ENCODE results near the gene CACNA1F.

- no peak for TF ChIP-seq POLR2AphosphoS5 (IDR thresholded peaks at IDR 0.05)
- no peak for TF ChIP-seq CTCF (IDR thresholded peaks at IDR 0.05)
- no peak for TF ChIP-seq POLR2A (IDR thresholded peaks at IDR 0.05)
Measured at GRCh38 chrX:49188468-49189076, 44.6 kb downstream of the CACNA1F start.

Data from suprapubic skin (tissue), 4 donors.